C1 segment of cervical spinal cord (tissue), 14 donors: ENCODE measurements around the gene COL9A2.

Experiments used
- DNase-seq, 14 donors: peaks; one replicate each; lab custom pipeline; 2025; lab: John Stamatoyannopoulos, UW

COL9A2 gene

GRCh38 chr1:40258445-40258769 is 58.7 kb downstream of the COL9A2 start:
- DNase-seq, result no peak

- DNase-seq, result peak; percentile 72 to 97 (median 95)
Measured at GRCh38 chr1:40257688-40258444, 59.2 kb downstream of the COL9A2 start, which contains the start of gene ZMPSTE24. Gene ZMPSTE24 (plus strand): TSS chr1:40258236. CDS start chr1:40258272, 36 bp downstream.

GRCh38 chr1:40257313-40257687 is 59.8 kb downstream of the COL9A2 start:
- DNase-seq, result peak in 1 of 14 donors; percentile 37

GRCh38 chr1:40256401-40257084 is 60.5 kb downstream of the COL9A2 start:
- DNase-seq, result no peak

GRCh38 chr1:40255231-40255630 is 61.9 kb downstream of the COL9A2 start:
- DNase-seq, result no peak

- DNase-seq, result no peak
Measured at GRCh38 chr1:40252601-40253000, 64.5 kb downstream of the COL9A2 start.

GRCh38 chr1:40251456-40251855 is 65.6 kb downstream of the COL9A2 start:
- no peak for DNase-seq
